Heart left ventricle (tissue), 13 donors: ENCODE measurements around the gene CDK6.

Source experiments
- POLR2A ChIP-seq, 2 donors: fragments of 450-650 bp; IDR thresholded peaks; one replicate each; pipeline ENCODE4 v1.6.1; 2017; ENCODE audit warnings: antibody characterized with exemption in 2 of 2, mild to moderate bottlenecking in 2 of 2, moderate library complexity in 2 of 2
- TF ChIP-seq, protein P1 (sequence below), 12 donors: fragments of 200-600 bp; sonication (generic) in 4 of 12; IDR thresholded peaks; one replicate each; pipeline versions ENCODE4 v1.5.0 to v1.8.0; 2018 to 2022; ENCODE audit warnings: antibody characterized with exemption in 12 of 12, mild to moderate bottlenecking in 5 of 12
- donor health status: ischemic (EF 13 %, LVEDD 7.1; RV severe dilation, severe dysfunction).
- donor health status: DM: no; HTN: yes; CAD: no.
- donor health status: DM: no; HTN: no; CAD: no.
- donor health status: ischemic (EF 25% LVEDD 6.9; RV normal size, moderate dysfunction).
- donor health status: ischemic (EF 25% LVEDD 5.7; RV mildly dilated, moderate dysfunction).
- donor health status: ischemic (EF 35%, LVEDD 5.7; RV mildly dilated, moderate dysfunction).
- donor health status: nonischemic (EF 11% LVEDD 7.7; RV severe dilation, severe dysfunction).
- donor health status: DM: yes; HTN: yes; CAD: no.
- donor health status: PGD.
- donor health status: ischemic (EF 29% LVEDD 5.4; RV normal size, mild dysfunction).
- donor health status: nonischemic (EF 23%, LVEDD 6.1; RV moderate dilation, normal function).

DNA sequence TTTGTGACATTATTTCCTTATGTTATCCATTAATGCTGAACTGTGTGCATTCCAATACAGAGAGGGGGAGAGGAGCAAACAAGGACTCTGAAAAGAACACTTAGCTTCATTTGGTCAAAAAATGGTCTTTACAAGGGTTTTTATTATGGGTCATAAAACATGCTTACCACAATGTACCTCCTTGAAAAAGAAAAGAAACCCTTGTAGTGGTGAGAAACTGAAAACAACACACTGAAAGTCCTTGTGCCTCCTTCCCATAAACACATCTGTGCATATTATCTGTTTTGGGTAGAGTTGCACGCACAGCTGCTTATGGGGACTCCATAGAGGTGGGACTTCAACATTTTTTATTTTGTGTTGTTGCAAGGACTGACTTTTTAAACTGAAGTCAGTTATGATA lies 98.7 kb downstream of the CDK6 start:
- TF ChIP-seq, protein P1, sequence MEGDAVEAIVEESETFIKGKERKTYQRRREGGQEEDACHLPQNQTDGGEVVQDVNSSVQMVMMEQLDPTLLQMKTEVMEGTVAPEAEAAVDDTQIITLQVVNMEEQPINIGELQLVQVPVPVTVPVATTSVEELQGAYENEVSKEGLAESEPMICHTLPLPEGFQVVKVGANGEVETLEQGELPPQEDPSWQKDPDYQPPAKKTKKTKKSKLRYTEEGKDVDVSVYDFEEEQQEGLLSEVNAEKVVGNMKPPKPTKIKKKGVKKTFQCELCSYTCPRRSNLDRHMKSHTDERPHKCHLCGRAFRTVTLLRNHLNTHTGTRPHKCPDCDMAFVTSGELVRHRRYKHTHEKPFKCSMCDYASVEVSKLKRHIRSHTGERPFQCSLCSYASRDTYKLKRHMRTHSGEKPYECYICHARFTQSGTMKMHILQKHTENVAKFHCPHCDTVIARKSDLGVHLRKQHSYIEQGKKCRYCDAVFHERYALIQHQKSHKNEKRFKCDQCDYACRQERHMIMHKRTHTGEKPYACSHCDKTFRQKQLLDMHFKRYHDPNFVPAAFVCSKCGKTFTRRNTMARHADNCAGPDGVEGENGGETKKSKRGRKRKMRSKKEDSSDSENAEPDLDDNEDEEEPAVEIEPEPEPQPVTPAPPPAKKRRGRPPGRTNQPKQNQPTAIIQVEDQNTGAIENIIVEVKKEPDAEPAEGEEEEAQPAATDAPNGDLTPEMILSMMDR (IDR thresholded peaks at IDR 0.05): no peak
- TF ChIP-seq POLR2A (IDR thresholded peaks at IDR 0.05): no peak
